SK-N-SH (cell line): ENCODE results near the gene PHLDB2. TPM values are rescaled to one million over a fixed set of nuclear protein-coding genes. Genes with fewer than 3 reads are reported as not detected.

Source experiments
- CTCF ChIA-PET: fragments of 300-600, 350-600 bp; formaldehyde crosslinking; extraction: SDS; loops from one replicate; lab custom pipeline; 2021; lab: Yijun Ruan, JAX
- POLR2A ChIA-PET: fragments of 350-600 bp; sonication (Branson Sonifier 250); formaldehyde crosslinking; extraction: SDS; loops from one replicate; lab custom pipeline; 2020; ENCODE audit warnings: antibody characterized with exemption, inconsistent platforms; lab: Yijun Ruan, JAX
- DNase-seq: peaks from one replicate; pipeline ENCODE4 v3.0.0; 2012
- H2AFZ ChIP-seq: fragments of 200-600 bp; sonication (generic); 2 replicates; pipeline ENCODE4 v1.8.1; 2016; ENCODE audit warnings: antibody characterized with exemption, mild to moderate bottlenecking, low read depth
- H3F3A ChIP-seq: fragments of 200-600 bp; sonication (generic); replicated peaks from 2 replicates; pipeline ENCODE3; 2016; ENCODE audit warnings: antibody characterized with exemption, mild to moderate bottlenecking; ENCODE audit not compliant: insufficient read depth
- H3K27ac ChIP-seq, 2 experiments: fragments of 200-500 bp in 1 of 2; fragments of 200-600 bp in 1 of 2; sonication (Bioruptor generic) in 1 of 2; sonication (generic), shearing (Covaris generic) in 1 of 2; 2 replicates each; pipeline versions ENCODE4 v1.5.1 to v1.6.1; 2014 to 2016; ENCODE audit warnings: low read depth in 2 of 2, inconsistent platforms in 1 of 2, low read length in 1 of 2, mild to moderate bottlenecking in 1 of 2, mixed read lengths in 1 of 2
- H3K27me3 ChIP-seq: fragments of 200-600 bp; sonication (generic), shearing (Covaris generic); 2 replicates; pipeline ENCODE4 v1.6.1; 2016; ENCODE audit warnings: mixed run types; ENCODE audit not compliant: insufficient read depth
- H3K36me3 ChIP-seq, 2 experiments: fragments of 200-500 bp in 1 of 2; fragments of 200-600 bp in 1 of 2; sonication (Bioruptor generic) in 1 of 2; sonication (generic) in 1 of 2; replicated peaks in 1 of 2; 2 replicates each; pipeline versions ENCODE3 to v1.5.1; 2014 to 2016; ENCODE audit warnings: low read length in 1 of 2, mild to moderate bottlenecking in 1 of 2; ENCODE audit not compliant: insufficient read depth in 2 of 2, control insufficient read depth in 1 of 2
- H3K4me1 ChIP-seq, 2 experiments: fragments of 200-500 bp in 1 of 2; fragments of 200-600 bp in 1 of 2; sonication (Bioruptor generic) in 1 of 2; sonication (generic), shearing (Covaris generic) in 1 of 2; 2 replicates each; pipeline versions ENCODE4 v1.5.1 to v1.6.1; 2014 to 2016; ENCODE audit warnings: low read depth in 1 of 2, low read length in 1 of 2, mixed run types in 1 of 2; ENCODE audit not compliant: insufficient read depth in 2 of 2, control insufficient read depth in 1 of 2
- H3K4me2 ChIP-seq: fragments of 200-600 bp; sonication (generic), shearing (Covaris generic); 2 replicates; pipeline ENCODE4 v1.6.1; 2017; ENCODE audit warnings: mixed run types
- H3K4me3 ChIP-seq, 2 experiments: fragments of 200-500 bp in 1 of 2; fragments of 200-600 bp in 1 of 2; sonication (Bioruptor generic) in 1 of 2; sonication (generic), shearing (Covaris generic) in 1 of 2; 2 replicates each; pipeline versions ENCODE4 v1.5.1 to v1.8.1; 2014 to 2016; ENCODE audit warnings: low read depth in 2 of 2, inconsistent platforms in 1 of 2, low read length in 1 of 2, mild to moderate bottlenecking in 1 of 2, mixed read lengths in 1 of 2, moderate library complexity in 1 of 2
- H3K79me2 ChIP-seq: fragments of 200-600 bp; sonication (generic); 2 replicates; pipeline ENCODE4 v1.8.1; 2017; ENCODE audit warnings: mild to moderate bottlenecking; ENCODE audit not compliant: insufficient read depth
- H3K9ac ChIP-seq: fragments of 200-600 bp; sonication (generic); 2 replicates; pipeline ENCODE4 v1.6.1; 2017; ENCODE audit warnings: mixed run types
- H3K9me2 ChIP-seq: fragments of 200-600 bp; sonication (generic); 2 replicates; pipeline ENCODE4 v1.6.1; 2017; ENCODE audit warnings: mixed run types
- H3K9me3 ChIP-seq: fragments of 200-600 bp; sonication (generic); 2 replicates; pipeline ENCODE4 v1.6.1; 2017; ENCODE audit warnings: mixed run types, mild to moderate bottlenecking, moderate library complexity
- H4K20me1 ChIP-seq: fragments of 200-600 bp; sonication (generic); 2 replicates; pipeline ENCODE4 v1.6.1; 2017; ENCODE audit warnings: mild to moderate bottlenecking, mixed run types; ENCODE audit not compliant: insufficient read depth
- EP300 ChIP-seq, 2 experiments: IDR thresholded peaks; 2 replicates each; pipeline versions ENCODE4 v1.4.0 to v1.6.1; 2012; ENCODE audit warnings: borderline replicate concordance in 1 of 2, low read depth in 1 of 2, low read length in 1 of 2
- FOXJ3 ChIP-seq: sonication (generic); formaldehyde crosslinking; IDR thresholded peaks from 2 replicates; pipeline ENCODE4 v1.5.1; 2020; ENCODE audit warnings: mild to moderate bottlenecking, missing genetic modification reagents
- FOXM1 ChIP-seq: IDR thresholded peaks from 2 replicates; pipeline ENCODE4 v1.4.0; 2012; ENCODE audit warnings: low read depth, mild to moderate bottlenecking
- GATA2 ChIP-seq: sonication (generic); formaldehyde crosslinking; IDR thresholded peaks from 2 replicates; pipeline ENCODE4 v1.5.0; 2020; ENCODE audit warnings: mild to moderate bottlenecking, missing genetic modification reagents
- JUND ChIP-seq: IDR thresholded peaks from 2 replicates; pipeline ENCODE4 v1.4.0; 2012
- MEF2A ChIP-seq: IDR thresholded peaks from 2 replicates; pipeline ENCODE4 v1.4.0; 2012; ENCODE audit warnings: low read depth, borderline replicate concordance
- REST ChIP-seq: IDR thresholded peaks from 2 replicates; pipeline ENCODE4 v1.6.1; 2012; ENCODE audit warnings: mild to moderate bottlenecking, low read depth, low read length, moderate library complexity
- TAF1 ChIP-seq: IDR thresholded peaks from 2 replicates; pipeline ENCODE4 v1.6.1; 2012; ENCODE audit warnings: low read depth, mild to moderate bottlenecking, low read length, moderate library complexity, borderline replicate concordance
- YY1 ChIP-seq: IDR thresholded peaks from 2 replicates; pipeline ENCODE4 v1.4.0; 2012; ENCODE audit warnings: low read depth, mild to moderate bottlenecking
- ZBTB33 ChIP-seq: IDR thresholded peaks from 2 replicates; pipeline ENCODE4 v1.4.0; 2012; ENCODE audit warnings: low read depth, borderline replicate concordance
- WGBS: methylation state at CpG from one replicate; pipeline ENCODE4 v1.1.6; 2017; ENCODE audit warnings: low lambda C conversion rate; 5-methylcytosine and 5-hydroxymethylcytosine counted together
- polyA plus RNA-seq, 3 experiments: library from polyadenylated mRNA; depleted of rRNA; stranded (reverse); fragments of >200 nt; gene quantifications; 2 replicates each; pipeline ENCODE4 v1.2.3, GENCODE V29; 2012
- TF ChIP-seq, protein P1 (sequence below): fragments of 150-350 bp; IDR thresholded peaks from 2 replicates; pipeline ENCODE4 v1.6.1; 2017; ENCODE audit warnings: antibody characterized with exemption, low read length, low read depth, borderline replicate concordance
- TF ChIP-seq, protein P2 (sequence below): fragments of 150-350 bp; IDR thresholded peaks from 2 replicates; pipeline ENCODE4 v1.6.1; 2016; ENCODE audit warnings: mild to moderate bottlenecking, low read depth, low read length

PHLDB2 gene
- polyA plus RNA-seq, 1 of the 3 experiments (the other 2 are of a cell fraction): 18.0 TPM

DNA sequence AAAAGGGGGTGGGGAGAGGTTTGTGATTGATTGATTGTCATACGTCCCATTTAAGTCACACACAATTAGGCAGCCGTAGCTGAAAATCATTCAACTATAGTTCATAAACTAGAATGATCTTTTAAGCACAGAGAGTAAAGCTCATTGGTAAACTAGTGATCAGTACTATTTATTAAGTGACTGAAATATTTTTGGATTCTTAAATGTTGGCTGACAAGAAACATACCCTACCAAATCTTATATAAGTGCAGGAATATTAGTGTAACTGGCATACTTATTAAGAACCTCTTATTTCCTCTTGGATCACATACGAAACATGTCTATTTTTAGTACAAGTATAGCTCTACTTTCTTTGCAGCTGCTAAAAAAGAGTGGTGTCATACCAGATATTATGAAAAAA lies 111.3 kb downstream of the PHLDB2 start:
- Histone ChIP-seq H3K27me3 (no peaks in the 10 kb centered on the region), H3K4me2 (no peak overlapping the region), H3K4me3 (no peak overlapping the region), H3K36me3 (peaks cover 52 to 63% of the 10 kb centered on the region in 2 experiments), H3K79me2 (no peaks in the 10 kb centered on the region), H3K27ac (no peak overlapping the region), H2AFZ (no peak overlapping the region), H3K4me1 (peaks cover 2 to 7% of the 10 kb centered on the region in 2 experiments; a peak in 2 of 4 replicates), H3K9me2 (no peaks in the 10 kb centered on the region), H4K20me1 (no peaks in the 10 kb centered on the region), H3K9me3 (no peaks in the 10 kb centered on the region), H3F3A (peaks cover 26% of the 10 kb centered on the region), H3K9ac (no peak overlapping the region)
- POLR2A ChIA-PET: no interaction called here
- CTCF ChIA-PET: interaction anchor here (1.7 to 12.2 kb wide), 5 partner anchors 43 to 301 kb away, joined by 5 to 255 read pairs (median 10); no protein-coding TSS in a partner anchor
- no peak for DNase-seq
- 98% methylated on average over 3 of the region's 3 CpGs for WGBS
- TF ChIP-seq, protein P1, sequence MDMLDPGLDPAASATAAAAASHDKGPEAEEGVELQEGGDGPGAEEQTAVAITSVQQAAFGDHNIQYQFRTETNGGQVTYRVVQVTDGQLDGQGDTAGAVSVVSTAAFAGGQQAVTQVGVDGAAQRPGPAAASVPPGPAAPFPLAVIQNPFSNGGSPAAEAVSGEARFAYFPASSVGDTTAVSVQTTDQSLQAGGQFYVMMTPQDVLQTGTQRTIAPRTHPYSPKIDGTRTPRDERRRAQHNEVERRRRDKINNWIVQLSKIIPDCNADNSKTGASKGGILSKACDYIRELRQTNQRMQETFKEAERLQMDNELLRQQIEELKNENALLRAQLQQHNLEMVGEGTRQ: no peak
- TF ChIP-seq ZBTB33 (no peak), MEF2A (no peak), GATA2 (CRISPR knock-in tag) (no peak), REST (no peak), JUND (no peak), FOXM1 (no peak), EP300 (IDR thresholded peaks at IDR 0.05; ENCODE audit: borderline replicate concordance in 1 of 2, low read depth in 1 of 2, low read length in 1 of 2) (no peak), YY1 (no peak), FOXJ3 (CRISPR knock-in tag) (no peak), TAF1 (no peak)
- TF ChIP-seq, protein P2, sequence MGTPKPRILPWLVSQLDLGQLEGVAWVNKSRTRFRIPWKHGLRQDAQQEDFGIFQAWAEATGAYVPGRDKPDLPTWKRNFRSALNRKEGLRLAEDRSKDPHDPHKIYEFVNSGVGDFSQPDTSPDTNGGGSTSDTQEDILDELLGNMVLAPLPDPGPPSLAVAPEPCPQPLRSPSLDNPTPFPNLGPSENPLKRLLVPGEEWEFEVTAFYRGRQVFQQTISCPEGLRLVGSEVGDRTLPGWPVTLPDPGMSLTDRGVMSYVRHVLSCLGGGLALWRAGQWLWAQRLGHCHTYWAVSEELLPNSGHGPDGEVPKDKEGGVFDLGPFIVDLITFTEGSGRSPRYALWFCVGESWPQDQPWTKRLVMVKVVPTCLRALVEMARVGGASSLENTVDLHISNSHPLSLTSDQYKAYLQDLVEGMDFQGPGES: no peak
